ENCODE measurements around the gene GPATCH4.

DNA sequence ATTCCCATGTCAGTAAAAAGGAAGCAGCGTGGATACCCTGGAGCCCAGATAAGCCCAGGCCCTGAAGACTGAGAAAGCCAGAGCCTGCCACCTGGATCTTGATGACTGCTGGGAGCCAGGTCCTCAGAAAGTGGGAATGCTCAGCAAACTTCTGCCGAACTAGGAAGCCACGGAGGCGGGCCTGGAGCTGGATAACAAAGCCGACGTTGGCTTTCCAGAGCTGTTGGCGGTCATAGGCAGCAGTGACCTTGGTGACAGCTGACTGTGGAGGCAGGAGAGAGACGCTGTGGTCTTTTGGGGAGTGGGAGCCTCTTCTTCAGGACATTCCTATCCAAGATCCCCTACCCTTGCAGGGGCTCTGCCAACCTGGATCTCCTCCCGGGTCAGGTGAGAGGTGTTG lies 53.3 kb downstream of the GPATCH4 start:
- TF ChIP-seq, protein P1, sequence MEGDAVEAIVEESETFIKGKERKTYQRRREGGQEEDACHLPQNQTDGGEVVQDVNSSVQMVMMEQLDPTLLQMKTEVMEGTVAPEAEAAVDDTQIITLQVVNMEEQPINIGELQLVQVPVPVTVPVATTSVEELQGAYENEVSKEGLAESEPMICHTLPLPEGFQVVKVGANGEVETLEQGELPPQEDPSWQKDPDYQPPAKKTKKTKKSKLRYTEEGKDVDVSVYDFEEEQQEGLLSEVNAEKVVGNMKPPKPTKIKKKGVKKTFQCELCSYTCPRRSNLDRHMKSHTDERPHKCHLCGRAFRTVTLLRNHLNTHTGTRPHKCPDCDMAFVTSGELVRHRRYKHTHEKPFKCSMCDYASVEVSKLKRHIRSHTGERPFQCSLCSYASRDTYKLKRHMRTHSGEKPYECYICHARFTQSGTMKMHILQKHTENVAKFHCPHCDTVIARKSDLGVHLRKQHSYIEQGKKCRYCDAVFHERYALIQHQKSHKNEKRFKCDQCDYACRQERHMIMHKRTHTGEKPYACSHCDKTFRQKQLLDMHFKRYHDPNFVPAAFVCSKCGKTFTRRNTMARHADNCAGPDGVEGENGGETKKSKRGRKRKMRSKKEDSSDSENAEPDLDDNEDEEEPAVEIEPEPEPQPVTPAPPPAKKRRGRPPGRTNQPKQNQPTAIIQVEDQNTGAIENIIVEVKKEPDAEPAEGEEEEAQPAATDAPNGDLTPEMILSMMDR (conservative IDR thresholded peaks at IDR 0.05; ENCODE audit: low read length), result no peak
- TF ChIP-seq EZH2phosphoT487 (IDR thresholded peaks at IDR 0.05; ENCODE audit: borderline replicate concordance, low read depth, low read length), result no peak
